Esophagus mucosa (tissue), 1 donor: ENCODE data around the gene MGAT5. TPM values are rescaled to one million over a fixed set of nuclear protein-coding genes. Genes with fewer than 3 reads are reported as not detected.

ENCODE experiments used
- ATAC-seq: fragments of 200-7000 bp; cut with Tn5 transposase; one replicate; pipeline ENCODE4 v1.9.1; 2020
- total RNA-seq: library from RNA; stranded (reverse); gene quantifications from one replicate; pipeline ENCODE4 v1.2.4, GENCODE V29; 2023
- donor health status: DM: yes; HTN: yes; CAD: no.

The MGAT5 gene
- total RNA-seq, 1 donor from 2014 or later: 23.6 TPM

- ATAC-seq: no peak
Measured at GRCh38 chr2:134307334-134307733, 53.5 kb downstream of the MGAT5 start.

- ATAC-seq: no peak
Measured at GRCh38 chr2:134308474-134309385, 54.9 kb downstream of the MGAT5 start.

- no peak for ATAC-seq
Measured at GRCh38 chr2:134310107-134311079, 56.5 kb downstream of the MGAT5 start.

GRCh38 chr2:134312482-134312881 lies 58.6 kb downstream of the MGAT5 start:
- no peak for ATAC-seq

- ATAC-seq: no peak
Measured at GRCh38 chr2:134314202-134314601, 60.3 kb downstream of the MGAT5 start.

GRCh38 chr2:134314681-134315368 lies 61.0 kb downstream of the MGAT5 start:
- ATAC-seq: no peak

- no peak for ATAC-seq
Measured at GRCh38 chr2:134315471-134315870, 61.6 kb downstream of the MGAT5 start.

GRCh38 chr2:134319596-134320254 lies 65.9 kb downstream of the MGAT5 start:
- peak; percentile 41 for ATAC-seq

- no peak for ATAC-seq
Measured at GRCh38 chr2:134320930-134321329, 67.1 kb downstream of the MGAT5 start.

- no peak for ATAC-seq
Measured at GRCh38 chr2:134323777-134324176, 69.9 kb downstream of the MGAT5 start.

GRCh38 chr2:134324430-134324829 lies 70.6 kb downstream of the MGAT5 start:
- ATAC-seq: no peak

GRCh38 chr2:134324947-134325346 lies 71.1 kb downstream of the MGAT5 start:
- no peak for ATAC-seq

- ATAC-seq: no peak
Measured at GRCh38 chr2:134325696-134326095, 71.8 kb downstream of the MGAT5 start.

GRCh38 chr2:134327367-134327766 lies 73.5 kb downstream of the MGAT5 start:
- peak; percentile 62 for ATAC-seq

GRCh38 chr2:134331081-134331480 lies 77.2 kb downstream of the MGAT5 start:
- ATAC-seq: no peak

GRCh38 chr2:134333646-134334189 lies 79.8 kb downstream of the MGAT5 start:
- no peak for ATAC-seq

- ATAC-seq: no peak
Measured at GRCh38 chr2:134334542-134335353, 80.9 kb downstream of the MGAT5 start.

GRCh38 chr2:134335601-134336000 lies 81.7 kb downstream of the MGAT5 start:
- no peak for ATAC-seq

GRCh38 chr2:134336352-134336751 lies 82.5 kb downstream of the MGAT5 start:
- no peak for ATAC-seq

GRCh38 chr2:134336921-134337320 lies 83.0 kb downstream of the MGAT5 start:
- ATAC-seq: no peak

- no peak for ATAC-seq
Measured at GRCh38 chr2:134337631-134338030, 83.8 kb downstream of the MGAT5 start.
